Measurements from ENCODE around the gene GMIP. TPM values are rescaled to one million over a fixed set of nuclear protein-coding genes. Genes with fewer than 3 reads are reported as not detected.

GMIP gene
- total RNA-seq, 2 donors from 2014 or later = 16.5 to 18.7 TPM

- Mint-ChIP-seq H3K4me3 (no peak overlapping the region), H3K36me3 (ENCODE audit: low read depth) (no peaks in the 10 kb centered on the region), H3K27ac (no peak overlapping the region), H3K9me3 (no peaks in the 10 kb centered on the region), H3K4me1 (peaks cover 5% of the 10 kb centered on the region), H3K27me3 (ENCODE audit: insufficient read depth) (no peaks in the 10 kb centered on the region)
- H3K4me3 ChIP-seq (ENCODE audit: low read length) = no peak overlapping the region
- no peaks in the 10 kb centered on the region for H3K4me1 ChIP-seq (ENCODE audit: control insufficient read depth, insufficient read depth, low read length)
- H3K36me3 ChIP-seq (ENCODE audit: control insufficient read depth, insufficient read depth, low read length) = no peaks in the 10 kb centered on the region
- no peak for DNase-seq
- 93 to 100% methylated on average over 1 of the region's 1 CpG for WGBS, 2 experiments (ENCODE audit: insufficient coverage in 1 of 2, insufficient read length in 1 of 2)
- no peaks in the 10 kb centered on the region for H3K9me3 ChIP-seq (ENCODE audit: control insufficient read depth, low read length)
- H3K27me3 ChIP-seq (ENCODE audit: control insufficient read depth, insufficient read depth, low read length, poor library complexity, severe bottlenecking) = no peaks in the 10 kb centered on the region
- H3K9ac ChIP-seq (ENCODE audit: extremely low read depth, low read length, poor library complexity, severe bottlenecking) = no peak overlapping the region
- TF ChIP-seq CTCF (conservative IDR thresholded peaks at IDR 0.05) = no peak
- no peak overlapping the region for H3K27ac ChIP-seq (ENCODE audit: low read depth, low read length)
Observed at GRCh38 chr19:19606021-19606420, 37.4 kb downstream of the GMIP start.

GRCh38 chr19:19602713-19603324 is 40.6 kb downstream of the GMIP start:
- Mint-ChIP-seq H3K4me1 (peaks cover 5% of the 10 kb centered on the region), H3K9me3 (no peaks in the 10 kb centered on the region), H3K27ac (no peak overlapping the region), H3K4me3 (no peak overlapping the region), H3K36me3 (ENCODE audit: low read depth) (no peaks in the 10 kb centered on the region), H3K27me3 (ENCODE audit: insufficient read depth) (no peaks in the 10 kb centered on the region)
- Histone ChIP-seq H3K36me3 (ENCODE audit: control insufficient read depth, insufficient read depth, low read length) (peaks cover under 1% of the 10 kb centered on the region), H3K9ac (ENCODE audit: extremely low read depth, low read length, poor library complexity, severe bottlenecking) (no peak overlapping the region), H3K4me3 (ENCODE audit: low read length) (no peak overlapping the region), H3K27ac (ENCODE audit: low read depth, low read length) (peak overlapping the region; percentile 18), H3K4me1 (ENCODE audit: control insufficient read depth, insufficient read depth, low read length) (no peaks in the 10 kb centered on the region), H3K27me3 (ENCODE audit: control insufficient read depth, insufficient read depth, low read length, poor library complexity, severe bottlenecking) (no peaks in the 10 kb centered on the region), H3K9me3 (ENCODE audit: control insufficient read depth, low read length) (no peaks in the 10 kb centered on the region)
- DNase-seq = no peak
- WGBS, 2 experiments (ENCODE audit: insufficient coverage in 1 of 2, insufficient read length in 1 of 2) = 89 to 92% methylated on average over 2 to 3 of the region's 3 CpGs
- TF ChIP-seq CTCF (conservative IDR thresholded peaks at IDR 0.05) = no peak

GRCh38 chr19:19602136-19602712 is 41.2 kb downstream of the GMIP start:
- Mint-ChIP-seq H3K27me3 (ENCODE audit: insufficient read depth) (no peaks in the 10 kb centered on the region), H3K4me1 (peaks cover 5% of the 10 kb centered on the region), H3K9me3 (no peaks in the 10 kb centered on the region), H3K36me3 (ENCODE audit: low read depth) (no peaks in the 10 kb centered on the region), H3K27ac (no peak overlapping the region), H3K4me3 (no peak overlapping the region)
- Histone ChIP-seq H3K27ac (ENCODE audit: low read depth, low read length) (no peak overlapping the region), H3K36me3 (ENCODE audit: control insufficient read depth, insufficient read depth, low read length) (peaks cover 5% of the 10 kb centered on the region), H3K9ac (ENCODE audit: extremely low read depth, low read length, poor library complexity, severe bottlenecking) (no peak overlapping the region), H3K4me1 (ENCODE audit: control insufficient read depth, insufficient read depth, low read length) (no peaks in the 10 kb centered on the region), H3K27me3 (ENCODE audit: control insufficient read depth, insufficient read depth, low read length, poor library complexity, severe bottlenecking) (no peaks in the 10 kb centered on the region), H3K9me3 (ENCODE audit: control insufficient read depth, low read length) (no peaks in the 10 kb centered on the region), H3K4me3 (ENCODE audit: low read length) (no peak overlapping the region)
- WGBS, 2 experiments (ENCODE audit: insufficient coverage in 1 of 2, insufficient read length in 1 of 2) = 74 to 84% methylated on average over 6 to 9 of the region's 9 CpGs
- DNase-seq = no peak
- TF ChIP-seq CTCF (conservative IDR thresholded peaks at IDR 0.05) = no peak
